IMR-90 (cell line): ENCODE measurements around the gene COG3.

Source experiments
- BHLHE40 ChIP-seq: fragments of 150-350 bp; IDR thresholded peaks from 2 replicates; pipeline ENCODE4 v1.6.1; 2016; ENCODE audit warnings: mild to moderate bottlenecking, low read depth, low read length
- CTCF ChIP-seq: conservative IDR thresholded peaks from 2 replicates; pipeline ENCODE4 v1.5.1; 2012; ENCODE audit warnings: mild to moderate bottlenecking, low read depth, low read length, improper control_type of control experiment
- FOS ChIP-seq: fragments of 150-350 bp; IDR thresholded peaks from 2 replicates; pipeline ENCODE4 v1.6.1; 2016; ENCODE audit warnings: low read depth, low read length
- MAFK ChIP-seq: IDR thresholded peaks from 2 replicates; pipeline ENCODE4 v1.6.1; 2012; ENCODE audit warnings: low read depth, low read length, improper control_type of control experiment
- MXI1 ChIP-seq: IDR thresholded peaks from 2 replicates; pipeline ENCODE4 v1.6.1; 2012; ENCODE audit warnings: low read depth, mild to moderate bottlenecking, low read length, moderate library complexity, borderline replicate concordance
- NFE2L2 ChIP-seq: fragments of 150-350 bp; IDR thresholded peaks from 2 replicates; pipeline ENCODE4 v1.6.1; 2016; ENCODE audit warnings: low read depth, mild to moderate bottlenecking, low read length
- POLR2A ChIP-seq: IDR thresholded peaks from 2 replicates; pipeline ENCODE4 v1.6.1; 2012; ENCODE audit warnings: mild to moderate bottlenecking, low read depth, low read length
- RAD21 ChIP-seq: IDR thresholded peaks from 2 replicates; pipeline ENCODE4 v1.6.1; 2012; ENCODE audit warnings: low read length, improper control_type of control experiment
- RCOR1 ChIP-seq: IDR thresholded peaks from 2 replicates; pipeline ENCODE4 v1.6.1; 2012; ENCODE audit warnings: mild to moderate bottlenecking, low read length, improper control_type of control experiment; ENCODE audit not compliant: insufficient replicate concordance
- RFX5 ChIP-seq: IDR thresholded peaks from 2 replicates; pipeline ENCODE4 v1.8.0; 2012; ENCODE audit warnings: low read depth, mild to moderate bottlenecking, low read length, moderate library complexity
- TF ChIP-seq, protein P1 (sequence below): fragments of 150-350 bp; IDR thresholded peaks from 2 replicates; pipeline ENCODE4 v1.6.1; 2017; ENCODE audit warnings: mild to moderate bottlenecking, antibody characterized with exemption, low read length, low read depth

- TF ChIP-seq CTCF (peak; percentile 80), RAD21 (peak; percentile 64), MXI1 (no peak), POLR2A (no peak), NFE2L2 (no peak), RCOR1 (no peak), FOS (no peak), BHLHE40 (no peak), RFX5 (no peak), MAFK (no peak; the same call in 1 of the 2 replicates)
- TF ChIP-seq, protein P1, sequence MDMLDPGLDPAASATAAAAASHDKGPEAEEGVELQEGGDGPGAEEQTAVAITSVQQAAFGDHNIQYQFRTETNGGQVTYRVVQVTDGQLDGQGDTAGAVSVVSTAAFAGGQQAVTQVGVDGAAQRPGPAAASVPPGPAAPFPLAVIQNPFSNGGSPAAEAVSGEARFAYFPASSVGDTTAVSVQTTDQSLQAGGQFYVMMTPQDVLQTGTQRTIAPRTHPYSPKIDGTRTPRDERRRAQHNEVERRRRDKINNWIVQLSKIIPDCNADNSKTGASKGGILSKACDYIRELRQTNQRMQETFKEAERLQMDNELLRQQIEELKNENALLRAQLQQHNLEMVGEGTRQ: no peak
Measured at GRCh38 chr13:45511310-45512097, 46.8 kb downstream of the COG3 start.
